IPS DF 4.7 (cell line): ENCODE data around the gene GNB1.
"Not testable (repeated sequence)": the region's sequence is repeated elsewhere in the genome, so short reads cannot be mapped to it uniquely, and the experiment has no call there.

Experiments used
- DNase-seq: peaks from one replicate; pipeline ENCODE4 v3.0.0-alpha.2; 2013; ENCODE audit warnings: low spot score; ENCODE audit errors: extremely low read depth

Gene GNB1

GRCh38 chr1:1764876-1765470, 125.9 kb downstream of the GNB1 start:
- DNase-seq = no peak

GRCh38 chr1:1763657-1764621, 126.9 kb downstream of the GNB1 start:
- DNase-seq = no peak

- no peak for DNase-seq
Measured at GRCh38 chr1:1761504-1762376, 129.1 kb downstream of the GNB1 start.

- DNase-seq = no peak
Measured at GRCh38 chr1:1760715-1761114, 130.2 kb downstream of the GNB1 start.

- DNase-seq = no peak
Measured at GRCh38 chr1:1760345-1760650, 130.6 kb downstream of the GNB1 start.

- no peak for DNase-seq
Measured at GRCh38 chr1:1759456-1760344, 131.2 kb downstream of the GNB1 start.

GRCh38 chr1:1758692-1759455, 132.0 kb downstream of the GNB1 start:
- no peak for DNase-seq

- no peak for DNase-seq
Measured at GRCh38 chr1:1758059-1758621, 132.7 kb downstream of the GNB1 start.

GRCh38 chr1:1757422-1758058, 133.3 kb downstream of the GNB1 start:
- no peak for DNase-seq

GRCh38 chr1:1756661-1757421, 134.0 kb downstream of the GNB1 start:
- no peak for DNase-seq

- DNase-seq = no peak
Measured at GRCh38 chr1:1755852-1756251, 135.0 kb downstream of the GNB1 start.

- no peak for DNase-seq
Measured at GRCh38 chr1:1755426-1755825, 135.5 kb downstream of the GNB1 start.

GRCh38 chr1:1754051-1754815, 136.7 kb downstream of the GNB1 start:
- no peak for DNase-seq

GRCh38 chr1:1753607-1754005, 137.3 kb downstream of the GNB1 start:
- no peak for DNase-seq

- DNase-seq = no peak
Measured at GRCh38 chr1:1752636-1753606, 138.0 kb downstream of the GNB1 start.

- DNase-seq = no peak
Measured at GRCh38 chr1:1752190-1752589, 138.7 kb downstream of the GNB1 start.

GRCh38 chr1:1749941-1750340, 140.9 kb downstream of the GNB1 start:
- not testable (repeated sequence) for DNase-seq
